A549 (cell line): ENCODE results near the gene SLCO2A1. TPM values are rescaled to one million over a fixed set of nuclear protein-coding genes. Genes with fewer than 3 reads are reported as not detected.
A peak's percentile ranks its signal among the peaks of the same experiment; 100 is the strongest.

ENCODE experiments used
- ATAC-seq, 2 experiments: fragments of 200-7000 bp in 1 of 2; fragments of >200 bp in 1 of 2; cut with Nextera tagmentation in 1 of 2; cut with Tn5 transposase in 1 of 2; 3 replicates each; pipeline versions ENCODE4 v1.8.0 to v1.9.1; 2018 to 2020; ENCODE audit warnings: mild to moderate bottlenecking in 1 of 2, moderate library complexity in 1 of 2
- CTCF ChIA-PET: fragments of 300-600 bp; sonication (Branson Sonifier 250); formaldehyde crosslinking; extraction: SDS; loops from one replicate; lab custom pipeline; 2021; ENCODE audit warnings: antibody characterized with exemption, inconsistent platforms; lab: Yijun Ruan, JAX
- POLR2A ChIA-PET: fragments of 350-600 bp; formaldehyde crosslinking; extraction: SDS; loops from one replicate; lab custom pipeline; 2021; ENCODE audit warnings: antibody characterized with exemption, inconsistent platforms; lab: Yijun Ruan, JAX
- DNase-seq, 2 experiments: peaks; one replicate each; pipeline versions ENCODE4 v3.0.0 to v3.0.0-alpha.2; 2011 to 2016; ENCODE audit warnings: low read depth in 1 of 2, low spot score in 1 of 2
- FAIRE-seq: peaks from 2 replicates; lab custom pipeline; 2011; peaks lifted over from hg19 to GRCh38; lab: Jason Lieb, UNC
- H3K27ac ChIP-seq, 2 experiments: fragments of >200 bp; sonication (Bioruptor Twin); formaldehyde crosslinking; 3 replicates each; pipeline ENCODE4 v1.5.1; 2016 to 2017
- H3K4me1 ChIP-seq: fragments of >200 bp; sonication (Bioruptor Twin); formaldehyde crosslinking; 3 replicates; pipeline ENCODE4 v1.6.1; 2016
- H3K4me2 ChIP-seq: fragments of >200 bp; sonication (Bioruptor Twin); formaldehyde crosslinking; 3 replicates; pipeline ENCODE4 v1.6.1; 2016
- H3K4me3 ChIP-seq: fragments of >200 bp; sonication (Bioruptor Twin); formaldehyde crosslinking; 3 replicates; pipeline ENCODE4 v1.5.1; 2016
- H3K9me3 ChIP-seq: fragments of >200 bp; sonication (Bioruptor Twin); formaldehyde crosslinking; 3 replicates; pipeline ENCODE4 v1.6.1; 2016
- BHLHE40 ChIP-seq: IDR thresholded peaks from 2 replicates; pipeline ENCODE4 v1.6.1; 2012; ENCODE audit warnings: low read depth, low read length, inconsistent platforms
- CBX2 ChIP-seq: fragments of 200-600 bp; sonication (generic); IDR thresholded peaks from 2 replicates; pipeline ENCODE4 v1.6.1; 2016; ENCODE audit warnings: low read depth, mild to moderate bottlenecking, borderline replicate concordance
- CEBPB ChIP-seq, 2 experiments: fragments of >200 bp in 1 of 2; sonication (Bioruptor Twin) in 1 of 2; formaldehyde crosslinking in 1 of 2; IDR thresholded peaks; 2 replicates each; pipeline ENCODE4 v1.6.1; 2012 to 2016
- EHF ChIP-seq: fragments of 250-450 bp; sonication (Bioruptor Pico); IDR thresholded peaks from 2 replicates; pipeline ENCODE4 v1.5.0; 2020; ENCODE audit warnings: mild to moderate bottlenecking
- EHMT2 ChIP-seq: fragments of 200-600 bp; sonication (generic); IDR thresholded peaks from 2 replicates; pipeline ENCODE4 v1.6.1; 2016; ENCODE audit warnings: antibody characterized with exemption, low read depth, mild to moderate bottlenecking, moderate library complexity
- EP300 ChIP-seq, 2 experiments: fragments of >200 bp; sonication (Bioruptor Twin); formaldehyde crosslinking; IDR thresholded peaks; 2 replicates in 1 of 2; 3 replicates in 1 of 2; pipeline ENCODE4 v1.6.1; 2016 to 2017
- ESRRA ChIP-seq: fragments of 150-350 bp; IDR thresholded peaks from 2 replicates; pipeline ENCODE4 v1.6.1; 2014; ENCODE audit warnings: mild to moderate bottlenecking, low read length, borderline replicate concordance
- FOXS1 ChIP-seq: fragments of 250-450 bp; sonication (Bioruptor Pico); IDR thresholded peaks from 2 replicates; pipeline ENCODE4 v1.5.0; 2020; ENCODE audit warnings: mild to moderate bottlenecking, moderate library complexity
- HOXA7 ChIP-seq: fragments of 250-450 bp; sonication (Bioruptor Pico); IDR thresholded peaks from 2 replicates; pipeline ENCODE4 v1.5.0; 2020; ENCODE audit warnings: mild to moderate bottlenecking, moderate library complexity
- HOXB13 ChIP-seq: fragments of 250-450 bp; sonication (Bioruptor Pico); IDR thresholded peaks from 2 replicates; pipeline ENCODE4 v1.5.0; 2020; ENCODE audit warnings: low read depth, mild to moderate bottlenecking, moderate library complexity
- HOXB5 ChIP-seq: fragments of 250-450 bp; sonication (Bioruptor Pico); IDR thresholded peaks from 2 replicates; pipeline ENCODE4 v1.5.0; 2020; ENCODE audit warnings: mild to moderate bottlenecking, moderate library complexity
- KDM5A ChIP-seq: fragments of 200-600 bp; sonication (generic); IDR thresholded peaks from 2 replicates; pipeline ENCODE4 v1.6.1; 2016; ENCODE audit warnings: antibody characterized with exemption, mild to moderate bottlenecking
- MAZ ChIP-seq: fragments of 150-350 bp; IDR thresholded peaks from 2 replicates; pipeline ENCODE4 v1.6.1; 2014; ENCODE audit warnings: antibody characterized with exemption, low read depth, low read length, borderline replicate concordance
- NPAS2 ChIP-seq: fragments of 250-450 bp; sonication (Bioruptor Pico); IDR thresholded peaks from 2 replicates; pipeline ENCODE4 v1.8.0; 2022; ENCODE audit warnings: mild to moderate bottlenecking, moderate library complexity, borderline replicate concordance
- POLR2A ChIP-seq: IDR thresholded peaks from 2 replicates; pipeline ENCODE4 v1.6.1; 2012; ENCODE audit warnings: mild to moderate bottlenecking, low read length
- POLR2AphosphoS2 ChIP-seq: conservative IDR thresholded peaks from 2 replicates; pipeline ENCODE4 v1.6.1; 2012; ENCODE audit warnings: low read length, improper control_type of control experiment, inconsistent platforms
- RARB ChIP-seq: fragments of 250-450 bp; sonication (Bioruptor Pico); IDR thresholded peaks from 2 replicates; pipeline ENCODE4 v1.8.0; 2021; ENCODE audit warnings: mild to moderate bottlenecking, moderate library complexity
- RFX5 ChIP-seq: fragments of 450-650 bp; IDR thresholded peaks from 2 replicates; pipeline ENCODE4 v1.7.1; 2014; ENCODE audit warnings: antibody characterized with exemption, mild to moderate bottlenecking, moderate library complexity
- SMC3 ChIP-seq: fragments of >200 bp; sonication (Bioruptor Twin); formaldehyde crosslinking; IDR thresholded peaks from 3 replicates; pipeline ENCODE4 v1.6.1; 2018; ENCODE audit warnings: inconsistent platforms
- ZNF302 ChIP-seq: fragments of 250-450 bp; sonication (Bioruptor Pico); IDR thresholded peaks from 2 replicates; pipeline ENCODE4 v1.9.0; 2021; ENCODE audit warnings: inconsistent platforms, mild to moderate bottlenecking, moderate library complexity
- WGBS: methylation state at CpG from one replicate; pipeline ENCODE4 v1.1.6; 2017; ENCODE audit errors: missing lambda C conversion rate; 5-methylcytosine and 5-hydroxymethylcytosine counted together
- polyA minus RNA-seq: library from RNA; depleted of rRNA, polyadenylated mRNA; stranded (reverse); fragments of >200 nt; gene quantifications from 2 replicates; pipeline ENCODE4 v1.2.3, GENCODE V29; 2011; rRNA and poly(A)+ RNA removed
- polyA plus RNA-seq, 4 experiments: library from polyadenylated mRNA; depleted of rRNA in 3 of 4; stranded (reverse); fragments of >200 nt; fragmentation: RNase III in 1 of 4; extraction: RNeasy Plus Mini Kit Qiagen cat#74134 plus additional on column Dnase treatment in 1 of 4; gene quantifications; 2 replicates in 3 of 4; 3 replicates in 1 of 4; pipeline ENCODE4 v1.2.3, GENCODE V29; 2011 to 2017
- TF ChIP-seq, protein P1 (sequence below): fragments of >200 bp; sonication (Bioruptor Twin); formaldehyde crosslinking; IDR thresholded peaks from 3 replicates; pipeline ENCODE4 v1.5.1; 2016
- TF ChIP-seq, protein P2 (sequence below): IDR thresholded peaks from 2 replicates; pipeline ENCODE4 v1.6.1; 2012; ENCODE audit warnings: low read depth, borderline replicate concordance
- TF ChIP-seq, protein P3 (sequence below): IDR thresholded peaks from 2 replicates; pipeline ENCODE4 v1.6.1; 2012
- TF ChIP-seq, protein P4 (sequence below): fragments of 450-650 bp; IDR thresholded peaks from 2 replicates; pipeline ENCODE4 v1.6.1; 2014; ENCODE audit warnings: antibody characterized with exemption

SLCO2A1 gene
- 0.12 TPM in 1 of 2 replicates, not detected in the other for polyA plus RNA-seq (2011; rRNA removed)
- polyA plus RNA-seq (2012; cell fraction: cytosol; rRNA removed), result 0.03 TPM in 2 replicates
- 0.04 and 0.17 TPM in 2 replicates for polyA plus RNA-seq (2012; cell fraction: nucleus; rRNA removed)
- not detected in 3 replicates for polyA plus RNA-seq (2017; fragmentation: RNase III; extraction: RNeasy Plus Mini Kit Qiagen cat#74134 plus additional on column Dnase treatment)
- polyA minus RNA-seq, result not detected in 2 replicates

DNA sequence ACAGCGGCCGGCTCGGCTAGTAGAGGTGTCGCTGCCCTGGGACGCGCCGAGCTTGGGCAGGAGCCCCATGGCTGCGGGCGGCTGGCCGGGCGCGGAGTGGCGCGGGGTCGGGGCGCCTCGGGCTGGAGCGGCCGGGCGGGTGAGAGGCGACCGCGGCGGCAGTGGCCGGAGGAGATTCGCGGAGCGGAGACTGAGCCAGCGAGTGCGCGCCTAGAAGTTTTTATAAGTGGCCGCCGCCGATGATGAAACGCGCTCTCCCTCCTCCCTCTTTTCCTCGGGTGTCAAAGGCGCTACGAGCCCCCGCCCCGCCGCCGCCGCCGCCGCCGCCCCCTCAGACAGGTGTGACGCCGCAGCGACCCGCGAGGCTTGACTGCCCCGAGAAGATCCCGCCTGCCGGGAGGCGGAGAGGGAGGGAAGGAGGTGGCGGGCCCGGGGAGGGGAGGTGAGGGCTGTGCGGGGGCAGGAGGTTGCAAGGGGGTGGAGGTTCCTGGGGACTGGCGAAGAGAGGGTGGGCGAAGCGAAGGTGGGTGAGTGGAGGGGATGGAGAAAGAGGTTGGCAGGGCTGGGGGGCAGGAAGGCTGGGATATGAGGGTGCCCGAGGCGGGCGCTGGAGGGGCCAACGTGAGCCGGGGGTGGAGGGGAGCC is at the start of gene SLCO2A1:
SLCO2A1 (minus strand) TSS at position 192 of the 645 bp plus-strand sequence; CDS start at position 69, 123 bp downstream.
- Histone ChIP-seq H3K4me2 (peak within 1 kb of the TSS; percentile 99), H3K9me3 (no peaks in the 10 kb centered on the region), H3K4me3 (peak within 1 kb of the TSS; percentile 61), H3K27ac (peak within 1 kb of the TSS; percentile 38 to 72; a peak in 4 of 6 replicates), H3K4me1 (0 out of 3 replicates have a peak, but pooled peaks cover 3% of the 10 kb centered on the region)
- WGBS, result 0% methylated on average over 1 of the region's 67 CpGs
- FAIRE-seq (no peak), ATAC-seq (peak; percentile 57 to 81; a peak in 5 of 6 replicates), DNase-seq (peak in 1 of 2 experiments; percentile 12)
- CTCF ChIA-PET, result no interaction called here
- TF ChIP-seq ESRRA (no peak), RFX5 (no peak), BHLHE40 (no peak), KDM5A (no peak), MAZ (no peak), EHMT2 (no peak), NPAS2 (CRISPR knock-in tag) (no peak), SMC3 (no peak), HOXB13 (CRISPR knock-in tag) (no peak), HOXA7 (CRISPR knock-in tag) (no peak)
- TF ChIP-seq, protein P1, sequence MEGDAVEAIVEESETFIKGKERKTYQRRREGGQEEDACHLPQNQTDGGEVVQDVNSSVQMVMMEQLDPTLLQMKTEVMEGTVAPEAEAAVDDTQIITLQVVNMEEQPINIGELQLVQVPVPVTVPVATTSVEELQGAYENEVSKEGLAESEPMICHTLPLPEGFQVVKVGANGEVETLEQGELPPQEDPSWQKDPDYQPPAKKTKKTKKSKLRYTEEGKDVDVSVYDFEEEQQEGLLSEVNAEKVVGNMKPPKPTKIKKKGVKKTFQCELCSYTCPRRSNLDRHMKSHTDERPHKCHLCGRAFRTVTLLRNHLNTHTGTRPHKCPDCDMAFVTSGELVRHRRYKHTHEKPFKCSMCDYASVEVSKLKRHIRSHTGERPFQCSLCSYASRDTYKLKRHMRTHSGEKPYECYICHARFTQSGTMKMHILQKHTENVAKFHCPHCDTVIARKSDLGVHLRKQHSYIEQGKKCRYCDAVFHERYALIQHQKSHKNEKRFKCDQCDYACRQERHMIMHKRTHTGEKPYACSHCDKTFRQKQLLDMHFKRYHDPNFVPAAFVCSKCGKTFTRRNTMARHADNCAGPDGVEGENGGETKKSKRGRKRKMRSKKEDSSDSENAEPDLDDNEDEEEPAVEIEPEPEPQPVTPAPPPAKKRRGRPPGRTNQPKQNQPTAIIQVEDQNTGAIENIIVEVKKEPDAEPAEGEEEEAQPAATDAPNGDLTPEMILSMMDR, result no peak
- TF ChIP-seq, protein P2, sequence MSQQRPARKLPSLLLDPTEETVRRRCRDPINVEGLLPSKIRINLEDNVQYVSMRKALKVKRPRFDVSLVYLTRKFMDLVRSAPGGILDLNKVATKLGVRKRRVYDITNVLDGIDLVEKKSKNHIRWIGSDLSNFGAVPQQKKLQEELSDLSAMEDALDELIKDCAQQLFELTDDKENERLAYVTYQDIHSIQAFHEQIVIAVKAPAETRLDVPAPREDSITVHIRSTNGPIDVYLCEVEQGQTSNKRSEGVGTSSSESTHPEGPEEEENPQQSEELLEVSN, result no peak
- POLR2A ChIA-PET, result no interaction called here

DNA sequence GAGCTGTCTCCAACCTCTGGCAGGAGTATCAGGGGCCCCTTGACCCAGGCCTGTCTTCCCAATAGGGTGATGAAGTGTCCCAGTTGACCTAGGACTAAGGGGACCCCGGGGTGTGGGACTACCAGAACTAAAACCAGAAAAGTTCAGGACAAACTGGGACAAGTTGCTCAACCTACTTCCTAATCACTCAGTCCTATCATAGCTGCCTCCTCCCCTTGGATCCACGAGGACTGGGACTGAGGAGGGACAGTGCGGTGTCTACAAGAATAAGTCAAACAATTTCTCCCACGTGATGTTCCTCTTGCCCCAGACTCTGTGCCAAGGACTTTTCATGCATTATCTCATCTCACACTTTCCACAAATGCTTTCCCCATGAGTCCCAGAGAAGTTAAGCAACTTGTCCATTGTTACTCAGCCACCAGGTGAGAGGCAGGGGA is 49.4 kb upstream of the SLCO2A1 start:
- Histone ChIP-seq H3K4me3 (no peak overlapping the region), H3K4me2 (no peak overlapping the region), H3K9me3 (peaks cover 4% of the 10 kb centered on the region; the same call in 2 of the 3 replicates), H3K4me1 (no peaks in the 10 kb centered on the region), H3K27ac (no peak overlapping the region)
- 25% methylated on average over 4 of the region's 4 CpGs for WGBS
- ChIA-PET CTCF (no interaction called here), POLR2A (no interaction called here)
- FAIRE-seq (no peak), ATAC-seq (no peak), DNase-seq (no peak)
- TF ChIP-seq HOXB13 (CRISPR knock-in tag) (no peak), POLR2AphosphoS2 (no peak), CBX2 (no peak), ZNF302 (no peak), HOXB5 (CRISPR knock-in tag) (no peak), FOXS1 (CRISPR knock-in tag) (no peak), CEBPB (IDR thresholded peaks at IDR 0.05) (no peak), BHLHE40 (no peak), RFX5 (no peak), EP300 (IDR thresholded peaks at IDR 0.05) (no peak), RARB (CRISPR knock-in tag) (no peak), POLR2A (no peak), EHF (no peak)
- TF ChIP-seq, protein P3, sequence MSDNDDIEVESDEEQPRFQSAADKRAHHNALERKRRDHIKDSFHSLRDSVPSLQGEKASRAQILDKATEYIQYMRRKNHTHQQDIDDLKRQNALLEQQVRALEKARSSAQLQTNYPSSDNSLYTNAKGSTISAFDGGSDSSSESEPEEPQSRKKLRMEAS, result no peak
- TF ChIP-seq, protein P1, result no peak
- TF ChIP-seq, protein P4, sequence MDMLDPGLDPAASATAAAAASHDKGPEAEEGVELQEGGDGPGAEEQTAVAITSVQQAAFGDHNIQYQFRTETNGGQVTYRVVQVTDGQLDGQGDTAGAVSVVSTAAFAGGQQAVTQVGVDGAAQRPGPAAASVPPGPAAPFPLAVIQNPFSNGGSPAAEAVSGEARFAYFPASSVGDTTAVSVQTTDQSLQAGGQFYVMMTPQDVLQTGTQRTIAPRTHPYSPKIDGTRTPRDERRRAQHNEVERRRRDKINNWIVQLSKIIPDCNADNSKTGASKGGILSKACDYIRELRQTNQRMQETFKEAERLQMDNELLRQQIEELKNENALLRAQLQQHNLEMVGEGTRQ, result no peak
